ENCODE measurements around the gene TSC22D1.
A peak's percentile ranks its signal among the peaks of the same experiment; 100 is the strongest.

TSC22D1 gene

GRCh38 chr13:44440046-44440608 lies 136.0 kb downstream of the TSC22D1 start:
- H3K4me1 Mint-ChIP-seq (ENCODE audit: low read depth): peaks cover 18% of the 10 kb centered on the region
- peaks cover 13% of the 10 kb centered on the region for H3K27me3 Mint-ChIP-seq
- H3K9me3 Mint-ChIP-seq: no peaks in the 10 kb centered on the region
- H3K36me3 Mint-ChIP-seq (ENCODE audit: low read depth): no peaks in the 10 kb centered on the region
- DNase-seq: no peak
- no peak overlapping the region for H3K27ac Mint-ChIP-seq
- no peak overlapping the region for H3K4me3 Mint-ChIP-seq

- Mint-ChIP-seq H3K9me3 (no peaks in the 10 kb centered on the region), H3K4me3 (no peak overlapping the region), H3K36me3 (ENCODE audit: low read depth) (no peaks in the 10 kb centered on the region), H3K4me1 (ENCODE audit: low read depth) (peaks cover 21% of the 10 kb centered on the region), H3K27me3 (peaks cover 13% of the 10 kb centered on the region), H3K27ac (no peak overlapping the region)
- no peak for DNase-seq
Measured at GRCh38 chr13:44439452-44440024, 136.6 kb downstream of the TSC22D1 start.

GRCh38 chr13:44438234-44438579 lies 137.9 kb downstream of the TSC22D1 start:
- Mint-ChIP-seq H3K4me3 (no peak overlapping the region), H3K27me3 (peaks cover 13% of the 10 kb centered on the region)

GRCh38 chr13:44437356-44438233 lies 138.5 kb downstream of the TSC22D1 start:
- Mint-ChIP-seq H3K4me1 (ENCODE audit: low read depth) (peaks cover 22% of the 10 kb centered on the region), H3K4me3 (peak overlapping the region; percentile 77), H3K27ac (no peak overlapping the region), H3K36me3 (ENCODE audit: low read depth) (no peaks in the 10 kb centered on the region), H3K9me3 (no peaks in the 10 kb centered on the region), H3K27me3 (peaks cover 13% of the 10 kb centered on the region)
- DNase-seq: no peak

More at GRCh38 chr13:44438234-44438579, 137.9 kb downstream of the TSC22D1 start:
- no peak for DNase-seq
- Mint-ChIP-seq H3K27ac (no peak overlapping the region), H3K9me3 (no peaks in the 10 kb centered on the region), H3K4me1 (ENCODE audit: low read depth) (peaks cover 22% of the 10 kb centered on the region), H3K36me3 (ENCODE audit: low read depth) (no peaks in the 10 kb centered on the region)

GRCh38 chr13:44436589-44437337 lies 139.4 kb downstream of the TSC22D1 start:
- H3K9me3 Mint-ChIP-seq: no peaks in the 10 kb centered on the region
- H3K4me1 Mint-ChIP-seq (ENCODE audit: low read depth): peaks cover 22% of the 10 kb centered on the region
- H3K27ac Mint-ChIP-seq: no peak overlapping the region
- peak overlapping the region; percentile 77 for H3K4me3 Mint-ChIP-seq
- H3K27me3 Mint-ChIP-seq: peaks cover 13% of the 10 kb centered on the region
- H3K36me3 Mint-ChIP-seq (ENCODE audit: low read depth): no peaks in the 10 kb centered on the region
- DNase-seq: peak; percentile 61

- peak overlapping the region; percentile 77 for H3K4me3 Mint-ChIP-seq
- no peaks in the 10 kb centered on the region for H3K9me3 Mint-ChIP-seq
- peak overlapping the region; percentile 48 for H3K27ac Mint-ChIP-seq
- no peak for DNase-seq
- H3K36me3 Mint-ChIP-seq (ENCODE audit: low read depth): no peaks in the 10 kb centered on the region
- H3K4me1 Mint-ChIP-seq (ENCODE audit: low read depth): peaks cover 22% of the 10 kb centered on the region
- H3K27me3 Mint-ChIP-seq: peaks cover 13% of the 10 kb centered on the region
Measured at GRCh38 chr13:44435919-44436510, 140.1 kb downstream of the TSC22D1 start.

GRCh38 chr13:44435142-44435918 lies 140.8 kb downstream of the TSC22D1 start:
- H3K27ac Mint-ChIP-seq: peak overlapping the region; percentile 48
- no peaks in the 10 kb centered on the region for H3K9me3 Mint-ChIP-seq
- H3K4me3 Mint-ChIP-seq: peak overlapping the region; percentile 77
- peaks cover 22% of the 10 kb centered on the region for H3K4me1 Mint-ChIP-seq (ENCODE audit: low read depth)
- peak; percentile 89 for DNase-seq
- H3K36me3 Mint-ChIP-seq (ENCODE audit: low read depth): no peaks in the 10 kb centered on the region
- peaks cover 13% of the 10 kb centered on the region for H3K27me3 Mint-ChIP-seq

- no peaks in the 10 kb centered on the region for H3K9me3 Mint-ChIP-seq
- H3K4me1 Mint-ChIP-seq (ENCODE audit: low read depth): peaks cover 22% of the 10 kb centered on the region
- peak overlapping the region; percentile 77 for H3K4me3 Mint-ChIP-seq
- H3K27me3 Mint-ChIP-seq: peaks cover 13% of the 10 kb centered on the region
- H3K27ac Mint-ChIP-seq: no peak overlapping the region
- no peaks in the 10 kb centered on the region for H3K36me3 Mint-ChIP-seq (ENCODE audit: low read depth)
- DNase-seq: no peak
Measured at GRCh38 chr13:44434766-44435141, 141.4 kb downstream of the TSC22D1 start.

- DNase-seq: no peak
- Mint-ChIP-seq H3K4me3 (no peak overlapping the region), H3K36me3 (ENCODE audit: low read depth) (no peaks in the 10 kb centered on the region), H3K27me3 (peaks cover 13% of the 10 kb centered on the region), H3K27ac (no peak overlapping the region), H3K4me1 (ENCODE audit: low read depth) (peaks cover 22% of the 10 kb centered on the region), H3K9me3 (no peaks in the 10 kb centered on the region)
Measured at GRCh38 chr13:44433863-44434765, 142.0 kb downstream of the TSC22D1 start.

- DNase-seq: no peak
- H3K36me3 Mint-ChIP-seq (ENCODE audit: low read depth): no peaks in the 10 kb centered on the region
- peaks cover 22% of the 10 kb centered on the region for H3K4me1 Mint-ChIP-seq (ENCODE audit: low read depth)
- no peak overlapping the region for H3K4me3 Mint-ChIP-seq
- no peak overlapping the region for H3K27ac Mint-ChIP-seq
- peaks cover 13% of the 10 kb centered on the region for H3K27me3 Mint-ChIP-seq
- H3K9me3 Mint-ChIP-seq: no peaks in the 10 kb centered on the region
Measured at GRCh38 chr13:44432650-44433049, 143.5 kb downstream of the TSC22D1 start.

- no peak for DNase-seq
- Mint-ChIP-seq H3K27me3 (peaks cover 7% of the 10 kb centered on the region), H3K9me3 (no peaks in the 10 kb centered on the region), H3K27ac (no peak overlapping the region), H3K4me1 (ENCODE audit: low read depth) (peaks cover 14% of the 10 kb centered on the region), H3K4me3 (no peak overlapping the region), H3K36me3 (ENCODE audit: low read depth) (no peaks in the 10 kb centered on the region)
Measured at GRCh38 chr13:44431150-44431549, 145.0 kb downstream of the TSC22D1 start.

- no peak for DNase-seq
- no peaks in the 10 kb centered on the region for H3K36me3 Mint-ChIP-seq (ENCODE audit: low read depth)
- no peaks in the 10 kb centered on the region for H3K9me3 Mint-ChIP-seq
- no peak overlapping the region for H3K27ac Mint-ChIP-seq
- H3K27me3 Mint-ChIP-seq: peaks cover 4% of the 10 kb centered on the region
- H3K4me1 Mint-ChIP-seq (ENCODE audit: low read depth): no peaks in the 10 kb centered on the region
- H3K4me3 Mint-ChIP-seq: no peak overlapping the region
Measured at GRCh38 chr13:44429311-44429710, 146.8 kb downstream of the TSC22D1 start.

GRCh38 chr13:44426461-44426860 lies 149.7 kb downstream of the TSC22D1 start:
- DNase-seq: no peak
- no peak overlapping the region for H3K27ac Mint-ChIP-seq
- no peaks in the 10 kb centered on the region for H3K4me1 Mint-ChIP-seq (ENCODE audit: low read depth)
- peaks cover 18% of the 10 kb centered on the region for H3K27me3 Mint-ChIP-seq
- no peaks in the 10 kb centered on the region for H3K9me3 Mint-ChIP-seq
- H3K36me3 Mint-ChIP-seq (ENCODE audit: low read depth): no peaks in the 10 kb centered on the region
- H3K4me3 Mint-ChIP-seq: no peak overlapping the region

All from activated T-cell treated with anti-CD3 and anti-CD28 coated beads, Interleukin-2, amount 50 U/mL, for 24 hours (primary cell).